Islet precursor cell (in vitro differentiated cells): ENCODE results near the gene CHRNE.
"Not testable (repeated sequence)": the region's sequence is repeated elsewhere in the genome, so short reads cannot be mapped to it uniquely, and the experiment has no call there.

Experiments
- DNase-seq: peaks from one replicate; pipeline ENCODE4 v3.0.0-alpha.2; 2018

Gene CHRNE

DNA sequence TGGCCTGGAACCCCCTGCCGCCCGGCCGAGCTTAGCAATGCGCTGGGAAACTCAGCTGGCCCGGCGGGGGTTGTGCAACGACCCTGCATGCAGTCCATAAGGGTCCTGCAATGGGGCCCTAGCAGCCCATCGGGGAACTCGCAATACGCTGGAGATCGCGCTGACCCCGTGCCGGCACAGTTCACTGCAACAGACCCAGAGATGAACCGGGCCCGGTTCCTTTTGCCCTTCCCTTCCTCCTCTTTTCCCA lies 36.6 kb upstream of the CHRNE start:
- DNase-seq: no peak

DNA sequence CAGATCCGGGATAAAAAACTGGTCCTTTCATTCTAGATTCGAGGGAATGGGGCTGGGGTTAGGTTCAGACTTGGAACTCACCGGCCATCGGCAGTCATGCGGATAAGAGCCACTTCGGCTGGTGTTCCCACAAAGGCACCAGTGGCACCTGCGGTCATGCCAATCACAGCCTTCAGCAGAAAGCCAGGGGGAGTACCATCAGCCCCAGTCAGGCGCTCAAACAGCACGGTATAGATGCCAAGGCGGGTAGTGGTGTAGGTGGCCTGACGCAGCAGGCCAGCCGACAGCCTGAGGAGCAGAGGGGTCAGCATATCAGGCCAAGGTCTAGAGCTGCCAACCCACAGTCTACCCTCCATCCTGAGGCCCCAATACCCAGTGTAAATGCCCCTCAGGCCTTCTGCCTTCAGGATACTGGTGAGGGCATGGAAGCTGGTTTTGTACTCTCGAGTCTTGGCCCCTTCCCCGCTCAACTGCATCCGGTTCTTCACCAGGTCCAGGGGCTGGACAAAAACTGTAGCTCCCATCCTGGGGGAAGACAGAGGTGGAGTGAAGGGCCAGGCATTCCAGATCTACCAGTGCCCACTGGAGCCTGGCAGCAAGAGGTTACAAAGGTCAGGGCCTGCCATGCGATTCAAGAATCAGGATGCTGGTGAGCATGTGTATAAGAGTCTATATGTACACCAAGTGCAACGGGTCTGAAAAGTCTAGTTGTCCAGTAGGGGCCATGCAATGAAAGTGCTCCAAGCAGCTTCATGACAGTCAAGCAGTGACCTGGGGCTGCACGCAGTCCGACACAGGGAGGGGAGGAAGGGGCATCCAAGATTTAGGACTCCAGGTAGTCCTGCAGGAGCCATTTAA lies 36.0 kb upstream of the CHRNE start:
- peak; percentile 45 for DNase-seq

DNA sequence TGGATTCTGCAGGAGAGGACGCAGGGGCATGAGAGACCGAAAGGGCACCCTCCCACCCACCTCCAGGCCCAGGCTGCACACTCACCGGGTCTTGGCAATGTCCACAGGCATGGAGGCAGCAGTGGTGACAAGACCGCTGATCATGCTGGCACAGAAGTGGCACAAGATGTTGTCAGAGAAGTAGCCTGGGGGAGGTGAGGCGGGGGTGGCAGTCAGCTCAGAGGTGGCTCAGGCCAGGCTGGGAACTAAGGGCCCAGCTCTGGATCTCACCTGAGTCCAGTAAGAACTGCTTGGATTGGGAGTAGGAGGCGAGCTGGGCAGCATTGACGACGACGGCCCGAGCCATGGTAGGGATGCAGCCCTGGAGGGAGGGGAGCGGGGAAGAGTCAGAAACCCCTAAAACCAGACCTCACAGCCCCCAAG lies 35.2 kb upstream of the CHRNE start:
- DNase-seq: no peak

DNA sequence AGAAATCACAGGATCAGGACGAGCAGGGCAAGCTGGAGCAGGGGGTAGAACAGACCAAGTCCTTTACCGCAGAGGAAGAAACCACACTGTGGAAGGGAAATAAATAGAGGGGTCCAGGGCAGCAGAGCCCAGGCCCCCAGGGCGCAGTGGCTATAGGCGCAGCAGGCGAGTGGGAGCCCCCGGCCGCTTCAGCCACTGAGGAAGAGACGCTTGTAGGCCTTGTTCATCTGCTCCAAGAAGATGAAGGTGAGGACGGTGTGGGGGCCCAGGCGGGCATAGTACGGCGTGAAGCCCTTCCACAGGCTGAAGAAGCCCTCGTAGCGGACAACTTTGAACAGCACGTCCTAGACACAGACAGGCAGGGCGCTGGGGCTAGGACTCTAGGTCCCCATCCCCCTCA lies 34.7 kb upstream of the CHRNE start:
- no peak for DNase-seq

DNA sequence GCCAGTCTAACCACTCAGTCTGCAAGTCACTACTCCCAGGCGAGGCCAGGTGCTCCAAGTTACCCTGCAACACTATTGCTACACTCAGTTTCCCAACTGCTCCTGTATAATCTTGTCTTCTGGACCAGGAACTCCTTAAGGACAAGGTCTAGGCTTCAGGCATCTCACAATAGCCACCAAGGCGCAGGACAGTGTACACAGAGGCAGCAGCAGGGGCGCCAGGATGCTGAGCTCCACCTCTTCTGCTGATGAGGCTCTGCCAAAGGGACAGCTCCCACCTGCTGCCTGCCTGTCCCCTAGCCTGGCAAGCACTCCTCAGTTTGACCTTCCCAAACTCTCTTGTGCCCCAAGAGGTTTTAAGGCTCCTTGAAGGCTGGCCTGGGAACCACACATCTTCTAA lies 33.5 kb upstream of the CHRNE start:
- DNase-seq: no peak

DNA sequence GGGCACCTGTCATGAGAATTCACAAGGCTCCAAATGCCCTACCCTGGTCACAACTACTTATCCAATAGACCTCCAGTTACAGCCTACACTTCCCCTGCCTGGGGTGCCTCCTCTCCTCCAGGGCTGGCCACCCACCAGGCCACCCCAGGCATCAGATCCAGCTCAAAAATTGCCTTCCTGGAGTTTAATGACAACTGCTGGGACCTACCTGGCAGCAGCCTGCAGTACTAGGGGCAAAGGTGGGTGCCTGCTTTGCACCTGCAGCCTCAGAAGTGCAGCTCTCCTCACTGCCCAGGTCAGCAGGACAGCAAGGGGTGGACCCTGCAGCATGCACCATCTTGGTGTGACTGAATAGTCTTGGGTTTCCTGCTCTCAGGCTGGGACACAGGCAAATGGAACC lies 32.8 kb upstream of the CHRNE start:
- no peak for DNase-seq

DNA sequence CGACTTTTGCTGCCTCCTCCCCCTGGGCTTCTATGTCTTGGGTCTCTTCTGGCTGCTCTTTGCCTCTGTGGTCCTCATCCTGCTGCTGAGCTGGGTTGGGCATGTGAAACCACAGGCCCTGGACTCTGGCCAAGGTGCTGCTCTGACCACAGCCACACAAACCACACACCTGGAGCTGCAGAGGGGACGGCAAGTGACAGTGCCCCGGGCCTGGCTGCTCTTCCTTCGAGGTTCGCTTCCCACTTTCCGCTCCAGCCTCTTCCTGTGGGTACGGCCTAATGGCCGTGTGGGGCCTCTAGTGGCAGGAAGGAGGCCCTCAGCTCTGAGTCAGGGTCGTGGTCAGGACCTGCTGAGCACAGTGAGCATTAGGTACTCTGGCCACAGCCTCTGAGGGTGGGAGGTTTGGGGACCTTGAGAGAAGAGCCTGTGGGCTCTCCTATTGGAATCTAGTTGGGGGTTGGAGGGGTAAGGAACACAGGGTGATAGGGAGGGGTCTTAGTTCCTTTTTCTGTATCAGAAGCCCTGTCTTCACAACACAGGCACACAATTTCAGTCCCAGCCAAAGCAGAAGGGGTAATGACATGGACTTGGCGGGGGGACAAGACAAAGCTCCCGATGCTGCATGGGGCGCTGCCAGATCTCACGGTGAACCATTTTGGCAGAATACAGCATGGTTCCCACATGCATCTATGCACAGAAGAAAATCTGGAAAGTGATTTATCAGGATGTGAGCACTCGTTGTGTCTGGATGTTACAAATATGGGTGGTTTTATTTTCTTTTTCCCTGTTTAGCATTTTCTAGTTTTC lies 31.5 kb upstream of the CHRNE start:
- peak; percentile 89 for DNase-seq

DNA sequence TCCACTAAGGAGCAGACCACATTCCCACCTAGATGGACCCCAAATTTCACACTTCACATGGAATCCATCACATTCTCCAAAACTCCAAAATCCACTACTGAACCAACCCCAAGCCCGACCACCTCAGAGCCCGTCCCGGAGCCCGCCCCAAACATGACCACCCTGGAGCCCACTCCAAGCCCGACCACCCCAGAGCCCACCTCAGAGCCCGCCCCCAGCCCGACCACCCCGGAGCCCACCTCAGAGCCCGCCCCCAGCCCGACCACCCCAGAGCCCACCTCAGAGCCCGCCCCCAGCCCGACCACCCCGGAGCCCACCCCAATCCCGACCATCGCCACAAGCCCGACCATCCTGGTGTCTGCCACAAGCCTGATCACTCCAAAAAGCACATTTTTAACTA lies 30.7 kb upstream of the CHRNE start:
- no peak for DNase-seq

DNA sequence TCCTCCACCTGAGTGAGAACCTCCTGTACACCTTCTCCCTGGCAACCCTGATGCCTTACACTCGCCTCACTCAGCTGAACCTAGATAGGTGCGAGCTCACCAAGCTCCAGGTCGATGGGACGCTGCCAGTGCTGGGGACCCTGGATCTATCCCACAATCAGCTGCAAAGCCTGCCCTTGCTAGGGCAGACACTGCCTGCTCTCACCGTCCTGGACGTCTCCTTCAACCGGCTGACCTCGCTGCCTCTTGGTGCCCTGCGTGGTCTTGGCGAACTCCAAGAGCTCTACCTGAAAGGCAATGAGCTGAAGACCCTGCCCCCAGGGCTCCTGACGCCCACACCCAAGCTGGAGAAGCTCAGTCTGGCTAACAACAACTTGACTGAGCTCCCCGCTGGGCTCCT lies 29.9 kb upstream of the CHRNE start:
- DNase-seq: no peak

DNA sequence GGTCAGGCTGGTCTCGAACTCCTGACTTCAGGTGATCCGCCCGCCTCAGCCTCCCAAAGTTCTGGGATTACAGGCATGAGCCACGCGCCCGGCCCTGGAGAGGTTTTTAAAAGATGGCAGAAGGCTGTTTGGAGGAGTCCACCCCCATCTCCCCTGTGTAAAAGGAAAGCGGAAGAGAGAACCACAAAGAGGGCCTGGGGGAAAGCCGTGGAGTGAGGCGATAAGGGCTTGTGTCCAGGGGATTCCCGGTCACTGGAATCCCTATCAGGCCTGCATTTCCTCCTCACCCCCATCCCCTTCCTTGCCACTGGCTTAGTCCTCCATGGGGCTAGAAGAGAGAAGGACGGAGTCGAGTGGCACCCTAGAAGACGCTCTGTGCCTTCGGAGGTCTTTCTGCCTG lies 29.1 kb upstream of the CHRNE start, which contains the start of gene GP1BA:
Gene GP1BA (plus strand): TSS at position 315 of the 400 bp plus-strand sequence. CDS start 328 bp downstream, outside the sequence.
- DNase-seq: no peak

DNA sequence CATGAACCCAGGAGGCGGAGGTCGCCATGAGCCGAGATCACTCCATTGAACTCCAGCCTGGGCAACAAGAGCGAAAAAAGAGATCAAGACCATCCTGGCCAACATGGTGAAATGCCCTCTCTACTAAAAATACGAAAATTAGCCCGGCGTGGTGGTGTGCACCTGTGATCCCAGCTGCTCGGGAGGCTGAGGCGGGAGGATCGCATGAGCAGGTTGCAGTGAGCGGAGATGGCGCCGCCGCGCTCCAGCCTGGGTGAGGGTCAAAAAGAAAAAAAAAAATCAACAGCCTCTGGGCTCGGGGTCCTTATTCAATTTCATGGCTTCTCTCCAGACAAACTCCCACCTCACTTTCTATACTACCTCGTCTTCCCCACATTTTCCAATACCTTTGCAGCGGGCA lies 26.0 kb upstream of the CHRNE start:
- no peak for DNase-seq

DNA sequence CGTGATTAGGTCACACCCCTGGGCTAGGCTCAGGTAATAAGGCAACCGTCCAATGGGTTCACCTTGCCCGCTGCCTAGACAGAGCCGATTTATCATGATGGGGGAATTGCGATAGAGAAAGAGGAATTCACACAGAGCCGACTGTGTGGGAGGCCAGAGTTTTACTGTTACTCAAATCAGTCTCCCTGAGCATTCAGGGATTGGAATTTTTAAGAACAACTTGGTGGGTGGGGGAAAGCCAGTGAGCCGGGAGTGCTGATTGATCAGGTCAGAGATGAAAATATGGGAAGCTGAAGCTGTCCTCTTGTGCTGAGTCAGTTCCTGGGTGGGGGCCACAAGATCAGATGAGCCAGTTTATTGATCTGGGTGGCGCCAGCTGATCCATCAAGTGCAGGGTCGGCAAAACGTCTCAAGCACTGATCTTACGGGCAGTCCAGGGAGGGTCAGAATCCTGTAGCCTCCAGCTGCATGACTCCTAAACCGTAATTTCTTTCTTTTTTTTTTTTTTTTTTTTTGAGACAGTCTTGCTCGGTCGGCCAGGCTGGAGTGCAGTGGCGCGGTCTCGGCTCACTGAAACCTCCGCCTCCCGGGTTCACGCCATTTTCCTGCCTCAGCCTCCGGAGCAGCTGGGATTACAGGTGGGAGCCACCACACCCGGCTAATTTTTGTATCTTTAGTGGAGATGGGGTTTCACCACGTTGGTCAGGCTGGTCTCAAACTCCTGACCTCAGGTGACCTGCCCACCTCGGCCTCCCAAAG lies 23.9 kb upstream of the CHRNE start:
- peak; percentile 49 for DNase-seq

DNA sequence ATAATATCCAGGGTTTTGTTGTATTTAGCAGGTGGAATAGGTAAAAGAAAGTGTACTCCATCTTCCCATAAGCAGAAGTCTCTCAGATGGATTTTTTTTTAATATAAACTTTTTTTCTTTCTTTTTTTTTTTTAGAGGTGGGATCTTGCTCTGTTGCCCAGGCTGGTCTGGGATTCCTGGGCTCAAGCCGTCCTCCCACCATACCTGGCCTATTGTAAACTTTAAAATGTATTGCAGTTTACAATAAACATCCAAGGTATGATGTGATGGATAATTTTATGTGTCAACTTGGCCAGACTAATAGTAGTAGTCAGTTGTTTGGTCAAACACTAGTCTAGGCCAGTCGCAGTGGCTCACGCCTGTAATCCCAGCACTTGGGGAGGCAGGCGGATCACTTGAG lies 18.4 kb upstream of the CHRNE start:
- DNase-seq: no peak

DNA sequence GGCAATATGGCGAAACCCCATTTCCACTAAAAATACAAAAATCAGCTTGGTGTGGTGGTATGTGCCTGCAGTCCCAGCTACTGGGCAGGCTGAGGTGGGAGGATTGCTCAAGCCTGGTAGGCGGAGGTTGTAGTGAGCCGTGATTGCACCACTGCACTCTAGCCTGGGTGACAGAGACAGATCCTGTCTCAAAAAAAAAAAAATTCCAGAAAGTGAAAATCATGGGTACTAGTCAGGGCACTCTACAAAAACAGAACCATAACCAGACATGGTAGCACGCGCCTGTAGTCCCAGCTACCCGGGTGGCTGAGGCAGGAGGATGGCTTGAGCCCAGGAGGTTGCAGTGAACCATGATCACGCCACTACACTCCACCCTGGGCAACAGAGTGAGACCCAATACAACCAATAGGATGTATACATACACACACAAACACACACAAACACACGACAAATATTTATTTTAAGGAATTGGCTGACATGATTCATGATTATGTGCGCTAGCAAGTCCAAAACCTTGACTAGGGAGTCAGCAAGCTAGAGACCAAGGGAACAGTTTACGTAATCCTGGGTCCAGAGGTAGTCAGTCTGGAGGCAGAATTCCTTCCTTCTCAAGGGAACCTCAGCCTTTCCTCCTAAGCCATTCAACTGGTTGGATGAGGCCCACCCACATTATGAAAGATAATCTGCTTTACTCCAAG lies 17.6 kb upstream of the CHRNE start:
- DNase-seq: peak; percentile 77

DNA sequence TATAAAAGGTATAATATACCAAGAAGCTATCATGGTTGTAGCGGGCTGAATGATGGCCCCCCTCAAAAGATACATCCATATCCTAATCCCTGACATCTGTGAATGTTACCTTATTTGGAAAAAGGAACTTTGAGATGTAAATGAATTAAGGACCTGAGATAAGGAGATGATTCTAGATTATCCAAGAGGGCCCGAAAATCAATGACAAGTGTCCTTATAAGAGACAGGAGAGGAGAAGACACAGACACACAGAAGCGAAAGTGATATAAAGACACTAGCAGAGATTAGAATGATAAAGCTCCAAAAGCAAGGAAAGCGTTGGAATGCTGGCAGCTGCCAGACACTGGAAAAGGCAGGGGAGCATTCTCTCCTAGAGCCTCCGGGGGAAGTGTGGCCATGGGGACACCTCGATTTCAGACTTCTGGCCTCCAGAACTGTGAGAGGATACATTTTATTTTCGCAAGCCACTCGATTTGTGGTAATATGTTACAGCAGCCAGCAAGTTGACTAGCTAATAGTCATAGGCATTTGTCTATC lies 16.7 kb upstream of the CHRNE start:
- peak; percentile 63 for DNase-seq

DNA sequence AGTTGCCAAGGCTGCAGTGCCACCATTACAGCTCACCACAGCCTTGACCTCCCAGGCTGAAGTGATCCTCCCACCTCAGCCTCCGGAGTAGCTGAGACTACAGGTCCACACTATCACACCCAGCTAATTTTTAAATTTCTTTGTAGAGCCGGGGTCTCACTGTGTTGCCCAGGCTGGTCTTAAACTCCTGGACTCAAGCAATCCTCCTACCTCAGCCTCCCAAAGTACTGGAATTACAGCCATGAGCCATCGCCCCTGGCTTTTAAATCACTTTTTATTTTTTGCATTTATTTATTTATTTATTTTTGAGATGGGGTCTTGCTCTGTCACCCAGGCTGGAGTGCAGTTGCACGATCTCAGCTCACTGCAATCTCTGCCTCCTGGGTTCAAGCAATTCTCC lies 11.7 kb upstream of the CHRNE start:
- DNase-seq: not testable (repeated sequence)

DNA sequence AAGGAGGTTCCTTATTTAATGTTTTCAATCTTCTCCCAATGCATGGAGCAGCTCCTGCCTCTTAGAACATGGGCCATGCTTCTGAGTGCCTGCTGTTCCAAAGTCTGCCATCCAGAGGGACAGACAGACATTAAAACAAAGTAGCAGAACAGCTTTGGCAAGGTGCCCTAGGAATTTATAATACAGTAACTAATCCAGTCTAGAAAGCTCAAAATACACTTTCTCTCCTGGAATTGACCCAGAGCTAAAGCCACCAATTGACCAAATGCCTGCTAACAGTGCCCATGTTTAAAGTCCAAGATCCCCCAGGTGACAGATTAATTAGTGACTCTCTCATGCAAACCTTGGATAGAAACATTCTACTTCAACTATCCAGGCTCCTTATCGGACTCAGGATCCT lies 11.1 kb upstream of the CHRNE start:
- DNase-seq: no peak

DNA sequence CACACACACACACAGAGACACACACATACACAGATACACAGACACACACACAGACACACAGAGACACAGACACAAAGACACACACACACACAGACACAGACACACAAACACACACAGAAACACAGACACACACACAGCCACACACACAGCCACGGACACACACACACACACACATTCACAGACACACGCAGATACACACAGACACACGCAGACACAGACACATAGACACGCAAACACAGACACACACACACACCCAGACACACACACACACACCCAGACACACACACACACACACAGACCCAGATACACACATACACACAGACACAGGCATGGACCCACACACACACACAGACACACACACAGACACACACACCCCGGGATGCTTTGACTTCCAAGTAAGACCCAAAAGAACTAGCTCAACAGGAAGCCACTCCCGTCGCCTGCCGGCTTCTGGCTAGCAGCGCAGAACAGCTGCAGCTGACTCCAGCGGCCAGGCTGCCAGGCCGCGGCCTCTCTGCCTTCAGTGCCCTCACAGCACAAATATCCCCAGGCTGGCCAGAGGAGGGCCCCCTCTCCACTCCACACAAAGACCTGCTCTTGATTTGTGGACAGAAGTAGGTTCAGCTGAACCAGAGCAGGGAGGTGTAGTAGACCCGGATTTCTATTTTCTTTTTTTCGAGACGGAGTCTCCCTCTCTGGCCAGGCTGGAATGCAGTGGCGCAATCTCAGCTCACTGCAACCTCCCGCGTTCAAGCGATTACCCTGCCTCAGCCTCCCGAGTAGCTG lies 6.0 kb upstream of the CHRNE start:
- DNase-seq: peak; percentile 100

DNA sequence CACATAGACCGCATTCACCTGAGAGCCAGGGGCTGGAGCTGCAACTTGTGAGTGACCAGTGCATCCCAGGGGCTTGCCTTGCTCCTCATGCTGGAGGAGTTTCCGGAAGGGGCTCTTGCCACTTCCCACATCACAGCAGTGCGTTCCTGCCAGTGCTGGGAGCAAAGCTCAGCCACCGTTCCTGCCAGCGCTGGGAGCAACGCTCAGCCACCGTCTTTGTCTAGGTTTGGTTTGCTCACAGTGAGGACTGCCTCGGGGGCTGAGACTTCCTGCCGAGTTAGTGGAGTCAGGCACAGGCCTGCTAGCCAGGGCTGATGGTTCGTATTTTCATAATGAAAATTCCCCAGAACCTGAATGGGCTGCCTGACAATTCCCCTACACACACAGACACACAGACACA lies 5.4 kb upstream of the CHRNE start:
- DNase-seq: peak; percentile 96

DNA sequence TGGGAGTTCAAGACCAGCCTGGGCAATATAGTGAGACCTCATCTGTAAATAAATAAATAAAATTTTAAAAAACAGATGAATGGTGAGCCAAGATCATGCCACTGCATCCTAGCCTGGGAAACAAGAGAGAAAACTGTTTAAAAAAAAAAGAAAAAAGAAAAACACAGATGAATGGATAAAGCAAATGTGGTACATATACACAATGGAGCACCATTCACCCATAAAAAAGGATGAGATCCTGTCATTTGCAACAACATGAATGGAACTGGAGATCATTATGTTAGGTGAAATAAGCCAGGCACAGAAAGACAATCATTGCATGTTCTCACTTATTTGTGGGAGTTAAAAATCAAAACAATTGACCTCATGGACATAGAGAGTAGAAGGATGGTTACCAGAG lies 3.7 kb upstream of the CHRNE start:
- DNase-seq: not testable (repeated sequence)

DNA sequence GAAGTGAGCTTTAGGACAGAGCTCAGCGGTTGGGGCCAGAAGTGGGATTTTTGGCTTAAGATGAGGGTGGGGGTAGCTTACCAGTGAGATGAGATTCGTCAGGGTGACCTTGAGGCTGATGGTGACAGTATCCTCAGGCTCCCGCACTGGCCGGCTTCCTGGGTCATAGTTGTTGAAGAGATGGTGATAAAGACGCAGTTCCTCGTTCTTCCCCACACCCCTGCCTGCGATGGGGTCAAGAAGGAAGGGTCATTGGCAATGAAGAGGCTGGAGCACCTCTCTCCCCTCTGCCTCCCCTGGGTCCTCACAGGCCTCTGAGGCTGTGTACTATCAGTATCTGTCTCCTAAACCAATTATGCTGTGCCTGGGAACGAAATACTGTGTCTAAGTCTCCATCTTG lies 358 bp downstream of the CHRNE start:
- DNase-seq: no peak
